SHP77 (cell line): ENCODE results near the gene ARID1B.
A peak's percentile ranks its signal among the peaks of the same experiment; 100 is the strongest.

Experiments used
- DNase-seq, 2 experiments: peaks; one replicate each; lab custom pipeline; 2025; lab: John Stamatoyannopoulos, UW

Gene ARID1B

DNA sequence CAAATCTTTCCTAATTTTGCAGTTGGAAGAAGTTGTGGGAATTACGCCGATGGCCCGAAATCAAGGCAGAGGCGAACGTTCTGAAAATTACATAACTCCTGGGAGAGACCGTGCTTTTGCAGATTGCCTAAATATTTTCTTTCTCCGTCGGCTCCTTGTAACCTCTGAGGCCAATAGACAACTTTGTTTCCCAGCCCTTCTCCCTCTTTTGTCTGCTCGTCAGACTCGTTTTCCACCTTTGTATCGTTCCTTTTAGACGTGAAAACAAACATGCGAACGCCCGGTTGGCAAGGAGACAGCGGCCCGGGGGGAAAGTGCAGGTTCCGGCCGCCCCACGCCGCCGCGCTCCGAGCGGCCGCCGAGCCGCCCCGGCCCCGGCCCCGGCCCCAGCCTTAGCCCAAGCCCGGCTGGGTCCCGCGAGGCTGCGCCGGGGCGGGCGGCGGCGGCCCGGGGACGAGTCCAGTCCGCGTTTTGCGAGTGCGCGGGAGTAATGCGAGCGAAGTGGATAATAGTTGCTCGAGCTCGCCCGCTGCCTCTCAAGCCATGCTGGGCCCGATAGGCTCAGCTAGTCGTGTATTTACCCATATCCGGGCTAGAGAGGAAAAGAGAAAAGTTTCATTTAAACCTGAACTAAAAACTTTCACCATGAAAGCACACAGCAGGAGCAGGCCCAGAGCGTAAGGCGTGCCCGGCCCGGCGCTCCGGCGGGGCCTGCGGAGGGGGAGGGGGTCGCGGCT, at the start of gene ARID1B:
ARID1B (plus strand) TSS at position 539 of the 737 bp plus-strand sequence. CDS start 303 bp downstream, outside the sequence.
- DNase-seq = peak; percentile 44 to 77

- DNase-seq = no peak
These were observed 49.3 kb upstream of the ARID1B start for GRCh38 chr6:156727715-156728385.

GRCh38 chr6:156729248-156729647, 47.9 kb upstream of the ARID1B start:
- DNase-seq = no peak

GRCh38 chr6:156731396-156731795, 45.8 kb upstream of the ARID1B start:
- no peak for DNase-seq

DNA sequence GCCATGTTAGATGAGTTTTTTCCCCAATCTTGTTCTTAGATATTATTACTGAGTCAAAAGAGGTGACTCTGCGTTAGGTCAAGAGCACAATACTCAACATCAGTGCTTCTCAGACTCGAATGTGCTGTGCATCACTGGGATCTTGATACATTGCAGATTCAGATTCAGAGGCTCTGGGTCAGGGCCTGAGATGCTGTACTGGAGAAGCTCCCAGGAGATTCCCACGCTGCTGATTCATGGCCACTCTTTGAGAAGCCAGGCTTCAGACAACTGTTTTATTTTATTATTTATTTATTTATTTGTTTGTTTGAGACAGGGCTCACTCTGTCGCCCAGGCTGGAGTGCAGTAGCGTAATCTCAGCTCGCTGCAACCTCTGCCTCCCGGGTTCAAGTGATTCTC, 41.4 kb upstream of the ARID1B start:
- DNase-seq = no peak

GRCh38 chr6:156740604-156741003, 36.6 kb upstream of the ARID1B start:
- no peak for DNase-seq

DNA sequence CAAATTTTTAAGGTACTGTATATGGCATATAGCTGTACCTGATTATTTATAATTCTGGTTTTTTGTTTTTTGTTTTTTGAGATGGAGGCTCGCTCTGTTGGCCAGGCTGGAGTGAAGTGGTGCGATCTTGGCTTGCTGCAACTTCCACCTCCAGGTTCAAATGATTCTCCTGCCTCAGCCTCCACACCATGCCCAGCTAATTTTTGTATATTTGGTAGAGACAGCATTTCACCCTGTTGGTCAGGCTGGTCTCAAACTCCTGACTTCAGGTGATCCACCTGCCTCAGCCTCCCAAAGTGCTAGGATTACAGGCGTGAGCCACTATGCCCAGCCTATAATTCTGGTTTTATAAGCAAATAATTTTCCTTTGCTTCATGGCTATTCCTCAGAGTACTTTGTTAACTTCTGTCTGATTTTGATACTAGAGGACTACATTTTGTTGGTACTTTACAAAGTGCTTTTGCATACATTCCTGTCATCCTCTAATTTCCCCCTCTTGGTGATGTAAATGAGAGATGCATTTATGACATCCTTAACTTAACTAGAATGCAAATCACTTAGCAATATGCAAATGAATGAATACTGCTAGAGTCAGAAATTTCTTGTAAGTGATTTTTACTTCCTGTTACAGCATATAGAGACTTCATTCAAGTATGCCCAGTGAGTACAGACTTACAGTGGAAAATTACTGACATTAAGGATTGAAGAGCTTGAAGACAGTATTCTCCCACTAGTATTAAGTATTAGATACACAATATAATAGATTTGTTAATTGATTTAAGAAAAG, 35.7 kb upstream of the ARID1B start:
- DNase-seq = no peak

- DNase-seq = no peak
These were observed 29.5 kb upstream of the ARID1B start for GRCh38 chr6:156747715-156748114.

DNA sequence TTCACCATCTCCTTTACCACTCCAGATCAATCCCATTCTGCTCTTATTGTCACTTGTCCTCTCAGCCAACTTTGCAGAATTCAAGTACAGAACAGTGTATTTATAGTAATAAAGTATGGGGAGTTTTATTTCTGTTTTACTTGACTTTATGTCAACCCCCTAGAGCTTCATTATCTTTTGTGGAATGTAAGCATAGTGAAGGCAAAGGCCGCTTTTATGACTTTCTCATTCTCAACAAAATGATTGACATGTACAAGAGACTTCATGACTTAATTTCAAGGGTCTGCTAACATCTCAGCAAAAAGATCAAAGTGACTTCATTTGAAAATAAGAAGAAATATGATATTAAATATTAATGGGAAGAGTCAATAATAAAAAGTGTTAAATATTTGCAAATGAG, 28.7 kb upstream of the ARID1B start:
- DNase-seq = no peak

GRCh38 chr6:156752666-156753301, 24.4 kb upstream of the ARID1B start:
- peak in 1 of 2 experiments; percentile 8 for DNase-seq

- no peak for DNase-seq
These were observed 20.3 kb upstream of the ARID1B start for GRCh38 chr6:156756630-156757610.

DNA sequence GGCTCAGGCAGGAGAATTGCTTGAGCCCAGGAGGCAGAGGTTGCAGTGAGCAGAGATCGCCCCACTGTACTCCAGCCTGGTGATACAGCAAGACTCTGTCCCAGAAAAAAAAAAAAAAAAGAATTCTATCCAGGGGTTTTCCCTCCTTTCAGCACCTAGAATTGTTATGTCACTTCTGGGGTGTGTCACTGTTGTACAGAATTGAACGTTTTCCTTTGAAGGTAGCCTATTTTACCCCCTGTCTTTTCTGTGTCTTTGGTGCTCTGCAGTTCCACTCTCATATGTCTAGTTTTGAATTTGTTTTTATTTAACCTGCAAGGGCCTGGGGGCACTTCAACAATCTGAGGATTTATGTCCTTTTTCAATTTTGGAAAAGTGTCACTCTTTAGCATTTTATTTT, 19.3 kb upstream of the ARID1B start:
- no peak for DNase-seq

GRCh38 chr6:156760377-156760776, 16.8 kb upstream of the ARID1B start:
- DNase-seq = no peak

GRCh38 chr6:156762547-156762946, 14.6 kb upstream of the ARID1B start:
- DNase-seq = no peak

DNA sequence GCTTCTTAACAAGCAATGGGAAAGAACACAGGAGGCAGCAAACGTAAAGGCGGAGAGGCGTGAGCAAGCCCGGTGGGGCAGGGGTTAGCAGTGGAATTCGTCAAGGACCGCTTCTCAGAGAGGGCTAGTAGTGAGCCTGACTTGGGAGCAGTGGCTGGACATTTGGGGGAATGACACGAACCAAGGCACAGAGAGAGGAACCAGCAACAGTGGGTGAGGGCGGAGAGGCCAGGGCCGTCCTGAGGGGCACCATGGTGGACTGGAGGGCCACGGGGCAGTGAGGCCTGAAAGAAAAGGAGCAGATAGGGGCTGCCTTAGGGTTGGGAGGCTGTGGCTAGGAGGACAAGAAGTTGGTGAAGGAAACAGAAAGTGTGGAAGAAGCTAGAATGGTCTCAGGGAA, 12.1 kb upstream of the ARID1B start:
- no peak for DNase-seq

DNA sequence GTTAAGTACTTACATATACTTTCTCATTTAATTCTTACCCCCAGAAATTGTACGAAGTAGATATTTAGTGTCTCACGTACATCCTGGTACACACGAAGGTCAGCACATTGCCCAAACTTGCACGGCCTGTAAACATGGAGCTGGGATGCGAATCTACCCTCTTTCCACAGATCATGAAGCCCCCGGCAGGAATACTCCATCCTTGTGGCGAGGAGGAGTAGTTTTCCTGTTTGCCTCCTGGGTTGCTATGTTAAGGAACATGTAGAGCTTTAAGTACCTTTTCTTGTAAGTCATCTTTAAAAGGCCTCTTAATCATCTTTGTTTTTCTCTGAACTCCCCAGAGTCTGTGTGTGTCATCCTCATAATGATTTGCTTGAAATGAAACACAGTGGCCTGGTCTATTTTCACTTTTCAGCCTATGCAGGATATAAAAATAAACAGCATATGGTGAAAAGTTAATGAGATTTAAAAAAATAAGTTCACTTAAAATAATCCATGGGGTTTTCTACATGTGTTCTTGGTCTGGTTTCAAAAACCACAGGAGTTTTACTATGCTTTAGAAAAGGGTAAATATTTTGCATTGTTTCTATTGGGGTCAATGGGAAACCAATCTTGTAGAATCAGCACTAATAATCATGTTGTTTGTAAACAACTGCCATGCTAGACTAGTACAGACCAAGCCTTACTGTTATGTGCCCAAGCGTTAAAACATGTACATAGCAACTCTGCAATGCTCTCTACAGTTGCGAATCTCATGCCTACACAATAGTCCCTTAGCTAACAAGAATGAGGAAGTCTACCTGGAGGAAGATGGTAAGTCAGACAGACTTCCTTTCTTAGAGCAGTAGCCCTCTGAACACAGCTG, 9.3 kb upstream of the ARID1B start:
- no peak for DNase-seq

DNA sequence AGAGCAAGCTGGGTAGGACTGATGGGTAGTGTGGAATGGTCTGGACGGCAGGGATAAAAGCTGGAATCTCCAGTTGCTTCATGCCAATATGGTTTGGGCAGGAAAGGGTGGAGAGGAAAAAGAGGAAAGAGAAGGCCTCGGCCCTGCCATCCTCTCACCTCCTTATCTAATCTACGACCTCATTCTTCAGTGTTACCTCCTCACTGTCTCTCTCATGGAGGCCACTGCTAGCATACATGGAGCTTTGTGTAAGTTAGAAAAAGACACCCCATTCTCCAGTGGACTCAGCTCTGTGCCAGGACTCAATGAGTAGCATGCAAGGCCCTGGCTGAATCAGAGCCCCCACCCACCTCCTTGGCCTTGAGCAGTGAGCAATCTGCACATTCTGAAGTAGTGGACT, 6.1 kb upstream of the ARID1B start:
- DNase-seq = no peak

DNA sequence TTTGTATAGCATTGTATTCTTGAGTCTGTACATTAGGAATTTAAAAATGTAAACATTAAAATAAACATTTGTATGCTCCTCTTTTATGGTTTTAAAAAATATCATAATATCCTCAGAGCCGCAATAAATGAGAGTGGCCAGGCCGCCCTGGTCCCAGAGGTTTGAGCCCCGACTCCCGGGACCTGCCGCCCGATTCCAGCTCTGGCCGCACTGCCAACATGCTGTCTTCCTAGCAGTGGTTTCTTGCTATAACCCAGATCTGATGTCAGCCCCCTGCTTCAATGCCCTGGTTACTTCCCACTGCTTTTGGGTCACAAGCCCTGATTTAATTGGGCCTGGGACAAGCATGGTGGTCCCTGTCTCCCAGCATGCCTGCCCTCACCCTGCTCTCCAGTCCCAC, 5.4 kb upstream of the ARID1B start:
- no peak for DNase-seq

- DNase-seq = no peak
These were observed 3.7 kb upstream of the ARID1B start for GRCh38 chr6:156773476-156773875.
